ENCODE data around the gene SLC25A40.
"Not testable (repeated sequence)": the region's sequence is repeated elsewhere in the genome, so short reads cannot be mapped to it uniquely, and the experiment has no call there.

Gene SLC25A40

GRCh38 chr7:87866533-87866932, 9.6 kb downstream of the SLC25A40 start:
- DNase-seq = not testable (repeated sequence)

- no peak for DNase-seq
Measured at GRCh38 chr7:87866089-87866488, 10.1 kb downstream of the SLC25A40 start.

GRCh38 chr7:87858417-87859100, 17.6 kb downstream of the SLC25A40 start:
- DNase-seq = no peak

- DNase-seq = no peak
Measured at GRCh38 chr7:87853237-87853864, 22.8 kb downstream of the SLC25A40 start.

GRCh38 chr7:87852306-87852705, 23.9 kb downstream of the SLC25A40 start:
- no peak for DNase-seq

GRCh38 chr7:87850836-87851593, 25.1 kb downstream of the SLC25A40 start:
- no peak for DNase-seq

GRCh38 chr7:87837597-87837996, 38.6 kb downstream of the SLC25A40 start:
- no peak for DNase-seq

- DNase-seq = no peak
Measured at GRCh38 chr7:87833130-87833529, 43.0 kb downstream of the SLC25A40 start.

GRCh38 chr7:87831097-87831496, 45.1 kb downstream of the SLC25A40 start:
- no peak for DNase-seq

GRCh38 chr7:87828383-87828782, 47.8 kb downstream of the SLC25A40 start:
- DNase-seq = not testable (repeated sequence)

GRCh38 chr7:87825369-87825768, 50.8 kb downstream of the SLC25A40 start:
- DNase-seq = not testable (repeated sequence)

GRCh38 chr7:87822056-87822455, 54.1 kb downstream of the SLC25A40 start:
- not testable (repeated sequence) for DNase-seq

GRCh38 chr7:87818336-87818735, 57.8 kb downstream of the SLC25A40 start:
- no peak for DNase-seq

GRCh38 chr7:87816389-87816788, 59.8 kb downstream of the SLC25A40 start:
- DNase-seq = no peak

- no peak for DNase-seq
Measured at GRCh38 chr7:87810726-87811125, 65.4 kb downstream of the SLC25A40 start.

- no peak for DNase-seq
Measured at GRCh38 chr7:87810130-87810529, 66.0 kb downstream of the SLC25A40 start.

- DNase-seq = no peak
Measured at GRCh38 chr7:87806150-87806549, 70.0 kb downstream of the SLC25A40 start.

GRCh38 chr7:87797798-87798403, 78.3 kb downstream of the SLC25A40 start:
- DNase-seq = peak; percentile 42

- no peak for DNase-seq
Measured at GRCh38 chr7:87797395-87797794, 78.8 kb downstream of the SLC25A40 start.

- no peak for DNase-seq
Measured at GRCh38 chr7:87785368-87785995, 90.7 kb downstream of the SLC25A40 start.

GRCh38 chr7:87784424-87784823, 91.7 kb downstream of the SLC25A40 start:
- no peak for DNase-seq
